Heart left ventricle (tissue), 13 donors: ENCODE results near the gene EIF1AX.

Experiments used
- POLR2A ChIP-seq, 2 donors: fragments of 450-650 bp; IDR thresholded peaks; one replicate each; pipeline ENCODE4 v1.6.1; 2017; ENCODE audit warnings: antibody characterized with exemption in 2 of 2, mild to moderate bottlenecking in 2 of 2, moderate library complexity in 2 of 2
- TF ChIP-seq, protein P1 (sequence below), 12 donors: fragments of 200-600 bp; sonication (generic) in 4 of 12; IDR thresholded peaks; one replicate each; pipeline versions ENCODE4 v1.5.0 to v1.8.0; 2018 to 2022; ENCODE audit warnings: antibody characterized with exemption in 12 of 12, mild to moderate bottlenecking in 5 of 12
- donor health status: ischemic (EF 13 %, LVEDD 7.1; RV severe dilation, severe dysfunction).
- donor health status: DM: no; HTN: yes; CAD: no.
- donor health status: DM: no; HTN: no; CAD: no.
- donor health status: ischemic (EF 25% LVEDD 6.9; RV normal size, moderate dysfunction).
- donor health status: ischemic (EF 25% LVEDD 5.7; RV mildly dilated, moderate dysfunction).
- donor health status: ischemic (EF 35%, LVEDD 5.7; RV mildly dilated, moderate dysfunction).
- donor health status: nonischemic (EF 11% LVEDD 7.7; RV severe dilation, severe dysfunction).
- donor health status: DM: yes; HTN: yes; CAD: no.
- donor health status: PGD.
- donor health status: ischemic (EF 29% LVEDD 5.4; RV normal size, mild dysfunction).
- donor health status: nonischemic (EF 23%, LVEDD 6.1; RV moderate dilation, normal function).

DNA sequence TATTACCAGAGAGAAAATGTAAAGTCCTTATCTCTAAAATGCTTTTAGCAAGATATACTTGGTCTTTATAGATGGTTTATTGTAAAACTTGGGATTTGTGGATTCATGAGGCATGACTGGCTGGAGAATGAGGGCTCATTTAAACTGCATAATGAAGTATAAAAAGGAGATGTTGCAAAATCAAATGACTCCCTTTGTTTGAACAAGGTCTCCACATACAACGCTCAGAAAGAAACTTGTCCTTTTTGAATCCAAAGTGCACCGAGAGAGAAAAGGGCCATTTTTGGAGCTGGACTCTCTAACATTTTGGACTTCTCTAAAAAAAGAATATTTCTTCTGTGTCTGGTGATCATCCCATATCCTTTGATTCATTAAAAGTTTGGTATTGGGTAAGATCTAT, 7.7 kb upstream of the EIF1AX start:
- TF ChIP-seq, protein P1, sequence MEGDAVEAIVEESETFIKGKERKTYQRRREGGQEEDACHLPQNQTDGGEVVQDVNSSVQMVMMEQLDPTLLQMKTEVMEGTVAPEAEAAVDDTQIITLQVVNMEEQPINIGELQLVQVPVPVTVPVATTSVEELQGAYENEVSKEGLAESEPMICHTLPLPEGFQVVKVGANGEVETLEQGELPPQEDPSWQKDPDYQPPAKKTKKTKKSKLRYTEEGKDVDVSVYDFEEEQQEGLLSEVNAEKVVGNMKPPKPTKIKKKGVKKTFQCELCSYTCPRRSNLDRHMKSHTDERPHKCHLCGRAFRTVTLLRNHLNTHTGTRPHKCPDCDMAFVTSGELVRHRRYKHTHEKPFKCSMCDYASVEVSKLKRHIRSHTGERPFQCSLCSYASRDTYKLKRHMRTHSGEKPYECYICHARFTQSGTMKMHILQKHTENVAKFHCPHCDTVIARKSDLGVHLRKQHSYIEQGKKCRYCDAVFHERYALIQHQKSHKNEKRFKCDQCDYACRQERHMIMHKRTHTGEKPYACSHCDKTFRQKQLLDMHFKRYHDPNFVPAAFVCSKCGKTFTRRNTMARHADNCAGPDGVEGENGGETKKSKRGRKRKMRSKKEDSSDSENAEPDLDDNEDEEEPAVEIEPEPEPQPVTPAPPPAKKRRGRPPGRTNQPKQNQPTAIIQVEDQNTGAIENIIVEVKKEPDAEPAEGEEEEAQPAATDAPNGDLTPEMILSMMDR (IDR thresholded peaks at IDR 0.05) = no peak
- no peak for TF ChIP-seq POLR2A (IDR thresholded peaks at IDR 0.05)
